ENCODE results near the gene LRPAP1. TPM values are rescaled to one million over a fixed set of nuclear protein-coding genes. Genes with fewer than 3 reads are reported as not detected.
"Not testable (repeated sequence)": the region's sequence is repeated elsewhere in the genome, so short reads cannot be mapped to it uniquely, and the experiment has no call there.

The LRPAP1 gene
- 80.1 and 84.1 TPM in 2 replicates for total RNA-seq

DNA sequence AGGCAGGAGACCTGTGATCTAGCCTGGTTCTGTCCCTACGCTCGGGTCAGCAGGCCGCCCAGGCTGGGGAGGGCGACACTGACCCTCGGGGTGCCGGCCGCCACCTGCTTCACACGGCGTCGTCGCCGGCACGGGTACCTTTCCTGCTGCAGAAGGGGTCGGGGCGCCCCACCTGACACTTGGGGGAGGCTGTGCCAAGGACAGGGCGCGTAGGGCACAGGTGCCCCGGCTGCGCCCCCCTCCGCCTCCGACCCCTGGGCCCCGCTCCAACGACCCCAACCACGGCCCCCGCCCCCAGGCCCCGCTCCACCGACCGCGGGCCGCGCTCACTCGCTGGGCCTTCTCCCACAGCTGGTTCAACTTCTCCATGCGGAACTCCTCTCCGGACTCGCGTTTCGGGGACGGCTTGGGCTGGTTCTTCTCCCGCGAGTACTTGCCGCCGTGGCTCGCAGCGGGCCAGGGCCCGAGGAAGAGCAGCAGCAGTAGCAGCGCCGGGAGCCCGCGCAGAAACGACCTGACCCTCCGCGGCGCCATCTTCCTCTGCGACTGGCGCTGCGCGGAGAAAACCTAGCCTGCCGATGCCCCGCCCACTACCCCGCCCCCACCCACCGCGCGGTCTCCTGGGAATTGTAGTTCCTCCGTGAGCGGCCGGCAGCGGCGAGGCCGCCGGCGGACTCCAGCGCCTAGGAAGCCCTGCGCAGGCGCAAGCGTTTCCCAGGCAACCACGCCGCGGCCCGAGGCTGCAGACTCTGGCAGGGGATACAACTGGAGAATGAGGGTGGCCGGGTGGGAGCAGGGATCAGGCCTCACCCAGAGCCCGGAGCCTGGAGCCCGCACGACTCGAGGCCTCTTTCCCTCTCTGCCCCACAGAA, at the start of gene LRPAP1:
TSS of gene LRPAP1 (minus strand) at position 544 of the 872 bp plus-strand sequence. CDS start at position 534, 10 bp downstream.
- peaks cover 5% of the 10 kb centered on the region for H3K9me3 Mint-ChIP-seq
- peaks cover 13% of the 10 kb centered on the region for H3K36me3 Mint-ChIP-seq (ENCODE audit: low read depth)
- peak within 1 kb of the TSS; percentile 99 for H3K4me3 Mint-ChIP-seq (ENCODE audit: low read depth)
- intact Hi-C loops (cut with micrococcal nuclease): no loop called here
- DNase-seq (ENCODE audit: low spot score): peak; percentile 82
- H3K27ac Mint-ChIP-seq: peak within 1 kb of the TSS; percentile 91
- peaks cover 13% of the 10 kb centered on the region for H3K4me1 Mint-ChIP-seq (ENCODE audit: low read depth)
- H3K27me3 Mint-ChIP-seq (ENCODE audit: low read depth): peaks cover 8% of the 10 kb centered on the region

DNA sequence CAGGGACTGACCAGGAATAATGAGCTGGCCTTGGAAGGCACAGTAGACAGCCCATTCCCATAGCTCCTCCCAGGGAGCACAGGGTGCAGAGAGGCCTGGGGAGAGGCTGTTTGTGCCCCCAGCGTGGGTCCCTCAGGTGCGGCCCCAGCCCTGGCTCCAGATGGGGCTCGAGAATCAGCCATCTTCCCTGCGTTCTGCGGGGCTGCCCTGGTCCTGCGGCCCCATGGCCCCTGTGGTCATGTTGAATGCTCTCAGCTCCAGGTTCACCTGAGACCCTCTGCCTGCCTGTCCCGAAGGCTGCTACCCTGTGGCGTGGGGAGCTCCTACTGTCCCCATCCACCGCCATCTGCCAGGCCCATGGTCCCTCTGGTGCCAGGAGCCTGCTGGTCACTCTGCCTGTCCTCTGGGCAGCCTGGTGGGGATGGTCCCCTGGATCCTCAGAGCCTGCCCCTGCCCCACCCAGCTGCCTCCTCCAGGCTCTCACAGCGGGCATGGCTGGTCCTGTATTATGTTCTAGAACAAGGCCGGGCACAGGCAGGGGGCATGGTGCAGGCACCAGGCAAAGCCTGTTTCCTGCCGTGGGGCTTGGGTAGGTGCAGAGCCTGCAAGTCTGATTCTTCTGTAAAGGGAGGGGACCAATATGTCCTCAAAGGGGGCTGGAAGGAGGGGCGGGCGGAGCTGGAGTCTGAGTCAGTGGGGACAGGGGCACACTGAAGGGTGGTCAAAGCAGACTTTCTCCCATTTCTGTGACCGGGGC, 49.3 kb upstream of the LRPAP1 start:
- DNase-seq (ENCODE audit: low spot score); intact Hi-C loops (cut with micrococcal nuclease); H3K27ac Mint-ChIP-seq; H3K36me3 Mint-ChIP-seq (ENCODE audit: low read depth); H3K4me1 Mint-ChIP-seq (ENCODE audit: low read depth); H3K9me3 Mint-ChIP-seq; H3K4me3 Mint-ChIP-seq (ENCODE audit: low read depth); H3K27me3 Mint-ChIP-seq (ENCODE audit: low read depth): not testable (repeated sequence)

DNA sequence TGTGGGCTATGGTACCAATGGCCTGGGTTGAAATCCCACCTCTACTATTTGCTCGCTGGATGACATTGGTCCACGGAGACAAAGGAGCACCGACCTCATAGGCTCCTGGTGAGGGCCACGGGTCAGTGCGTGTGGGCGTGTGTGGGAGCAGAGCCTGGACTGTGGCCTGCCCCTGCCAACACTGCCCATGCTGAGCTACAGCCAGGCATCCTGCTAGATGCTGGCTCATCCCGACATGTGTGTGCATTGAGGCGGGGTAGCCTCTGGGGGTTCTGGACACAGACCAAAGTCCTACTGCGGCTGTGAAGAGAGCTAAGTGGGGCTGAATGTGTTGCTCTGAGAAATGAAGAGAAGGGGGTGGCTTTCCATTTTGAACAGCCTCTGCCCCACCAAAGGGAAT, 48.6 kb upstream of the LRPAP1 start:
- H3K36me3 Mint-ChIP-seq (ENCODE audit: low read depth); H3K9me3 Mint-ChIP-seq; H3K4me1 Mint-ChIP-seq (ENCODE audit: low read depth): not testable (repeated sequence)

DNA sequence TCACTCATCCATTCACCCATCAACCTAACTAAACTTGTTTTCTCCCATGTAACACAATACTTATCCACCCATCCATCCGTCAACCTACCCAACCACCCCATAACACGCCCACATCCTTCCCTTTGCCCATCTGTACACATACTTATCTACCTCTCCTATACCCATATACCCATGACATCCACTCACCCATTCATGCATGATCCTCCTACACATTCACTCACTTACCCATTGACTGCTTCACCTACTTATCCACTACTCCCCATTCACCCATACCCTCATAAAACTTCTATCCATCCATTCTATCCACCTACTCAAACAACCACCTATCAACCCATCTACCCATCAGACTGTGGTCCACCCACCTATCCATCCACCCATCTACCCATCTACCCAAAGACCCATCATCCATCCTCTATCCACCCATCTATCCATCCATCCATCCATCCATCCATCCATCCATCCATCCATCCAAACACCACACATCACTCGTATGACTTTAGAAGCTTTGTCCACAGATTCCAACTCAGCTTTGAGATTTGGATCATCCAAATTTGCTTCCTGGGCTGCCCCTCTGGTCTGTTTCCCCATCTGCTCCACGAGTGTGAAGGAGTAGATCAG, 46.4 kb upstream of the LRPAP1 start:
- H3K4me3 Mint-ChIP-seq (ENCODE audit: low read depth); H3K27ac Mint-ChIP-seq; intact Hi-C loops (cut with micrococcal nuclease): not testable (repeated sequence)

More for the DNA sequence above, 48.6 kb upstream of the LRPAP1 start:
- intact Hi-C loops (cut with micrococcal nuclease); H3K4me3 Mint-ChIP-seq (ENCODE audit: low read depth); H3K27me3 Mint-ChIP-seq (ENCODE audit: low read depth); DNase-seq (ENCODE audit: low spot score); H3K27ac Mint-ChIP-seq: not testable (repeated sequence)

GRCh38 chr4:3578052-3578451, 45.8 kb upstream of the LRPAP1 start:
- intact Hi-C loops (cut with micrococcal nuclease); H3K27ac Mint-ChIP-seq; H3K27me3 Mint-ChIP-seq (ENCODE audit: low read depth); H3K9me3 Mint-ChIP-seq; H3K4me1 Mint-ChIP-seq (ENCODE audit: low read depth); H3K36me3 Mint-ChIP-seq (ENCODE audit: low read depth); H3K4me3 Mint-ChIP-seq (ENCODE audit: low read depth); DNase-seq (ENCODE audit: low spot score): not testable (repeated sequence)

More for the DNA sequence above, 46.4 kb upstream of the LRPAP1 start:
- H3K4me1 Mint-ChIP-seq (ENCODE audit: low read depth); H3K27me3 Mint-ChIP-seq (ENCODE audit: low read depth); H3K9me3 Mint-ChIP-seq; H3K36me3 Mint-ChIP-seq (ENCODE audit: low read depth); DNase-seq (ENCODE audit: low spot score): not testable (repeated sequence)

DNA sequence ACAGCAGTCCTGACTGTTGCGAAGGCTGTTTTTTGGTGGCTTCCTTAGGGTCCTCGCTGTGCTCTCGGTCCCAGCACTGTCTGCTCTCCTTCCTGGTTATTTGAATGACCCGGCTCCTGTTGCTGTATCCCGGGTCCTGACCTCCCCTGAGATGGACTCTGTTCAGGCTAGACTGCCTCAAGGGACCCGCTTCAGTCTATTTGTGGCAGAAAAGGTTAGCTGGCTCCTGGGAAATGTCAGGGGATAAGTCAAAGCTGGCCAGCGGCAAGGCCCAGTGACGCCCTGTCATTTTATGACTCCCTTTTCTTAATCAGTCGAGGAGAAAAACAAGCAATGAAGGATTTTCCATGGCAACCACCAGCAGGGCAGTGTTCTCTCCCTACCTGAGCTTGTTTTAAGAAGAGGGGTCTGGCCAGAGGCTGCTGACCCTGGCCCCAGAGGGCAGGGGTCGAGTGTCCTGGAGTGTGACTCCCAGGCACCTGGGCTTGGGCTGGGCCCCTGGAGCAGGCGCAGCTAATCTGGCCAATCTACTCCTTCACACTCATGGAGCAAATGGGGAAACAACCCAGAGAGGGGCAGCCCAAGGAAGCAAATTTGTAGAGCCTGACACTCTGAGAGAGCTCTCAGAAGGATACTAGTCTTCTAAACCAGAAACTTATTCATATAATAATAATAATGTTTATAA, 45.1 kb upstream of the LRPAP1 start:
- H3K36me3 Mint-ChIP-seq (ENCODE audit: low read depth); H3K4me1 Mint-ChIP-seq (ENCODE audit: low read depth); H3K9me3 Mint-ChIP-seq; H3K27ac Mint-ChIP-seq; intact Hi-C loops (cut with micrococcal nuclease); DNase-seq (ENCODE audit: low spot score); H3K27me3 Mint-ChIP-seq (ENCODE audit: low read depth); H3K4me3 Mint-ChIP-seq (ENCODE audit: low read depth): not testable (repeated sequence)

- H3K27me3 Mint-ChIP-seq (ENCODE audit: low read depth); H3K4me1 Mint-ChIP-seq (ENCODE audit: low read depth); DNase-seq (ENCODE audit: low spot score); H3K36me3 Mint-ChIP-seq (ENCODE audit: low read depth); H3K9me3 Mint-ChIP-seq; H3K27ac Mint-ChIP-seq; intact Hi-C loops (cut with micrococcal nuclease); H3K4me3 Mint-ChIP-seq (ENCODE audit: low read depth): not testable (repeated sequence)
Observed at GRCh38 chr4:3576533-3577207, 44.4 kb upstream of the LRPAP1 start.

GRCh38 chr4:3575426-3576369, 43.5 kb upstream of the LRPAP1 start:
- H3K9me3 Mint-ChIP-seq; H3K4me1 Mint-ChIP-seq (ENCODE audit: low read depth); intact Hi-C loops (cut with micrococcal nuclease): not testable (repeated sequence)

DNA sequence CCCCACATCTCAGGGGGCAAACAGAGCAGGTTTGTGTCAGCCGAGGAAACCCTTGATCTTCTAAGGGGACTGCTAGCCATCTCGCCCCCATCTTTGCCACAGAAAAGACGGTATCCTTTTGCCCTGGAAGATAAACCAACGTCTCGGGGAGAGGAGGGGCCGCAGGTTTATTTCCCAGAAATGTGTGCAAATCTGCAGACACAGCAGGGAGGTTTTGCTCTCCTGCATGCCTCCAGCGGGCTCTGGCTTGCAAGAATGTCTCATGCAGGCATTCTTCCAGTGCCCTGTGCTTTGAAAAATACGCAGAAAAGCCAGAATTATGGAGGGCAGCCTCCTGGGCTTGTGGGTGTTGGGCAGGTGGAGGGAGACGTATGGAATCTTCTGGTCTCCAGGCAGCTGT, 42.6 kb upstream of the LRPAP1 start:
- H3K27me3 Mint-ChIP-seq (ENCODE audit: low read depth); intact Hi-C loops (cut with micrococcal nuclease); H3K27ac Mint-ChIP-seq; DNase-seq (ENCODE audit: low spot score); H3K36me3 Mint-ChIP-seq (ENCODE audit: low read depth); H3K4me3 Mint-ChIP-seq (ENCODE audit: low read depth); H3K4me1 Mint-ChIP-seq (ENCODE audit: low read depth); H3K9me3 Mint-ChIP-seq: not testable (repeated sequence)

More at GRCh38 chr4:3575426-3576369, 43.5 kb upstream of the LRPAP1 start:
- not testable (repeated sequence) for H3K4me3 Mint-ChIP-seq (ENCODE audit: low read depth); H3K36me3 Mint-ChIP-seq (ENCODE audit: low read depth); DNase-seq (ENCODE audit: low spot score); H3K27ac Mint-ChIP-seq; H3K27me3 Mint-ChIP-seq (ENCODE audit: low read depth)

- intact Hi-C loops (cut with micrococcal nuclease); H3K36me3 Mint-ChIP-seq (ENCODE audit: low read depth); H3K27me3 Mint-ChIP-seq (ENCODE audit: low read depth); H3K9me3 Mint-ChIP-seq; H3K27ac Mint-ChIP-seq; DNase-seq (ENCODE audit: low spot score); H3K4me1 Mint-ChIP-seq (ENCODE audit: low read depth); H3K4me3 Mint-ChIP-seq (ENCODE audit: low read depth): not testable (repeated sequence)
Observed at GRCh38 chr4:3574346-3574745, 42.1 kb upstream of the LRPAP1 start.

DNA sequence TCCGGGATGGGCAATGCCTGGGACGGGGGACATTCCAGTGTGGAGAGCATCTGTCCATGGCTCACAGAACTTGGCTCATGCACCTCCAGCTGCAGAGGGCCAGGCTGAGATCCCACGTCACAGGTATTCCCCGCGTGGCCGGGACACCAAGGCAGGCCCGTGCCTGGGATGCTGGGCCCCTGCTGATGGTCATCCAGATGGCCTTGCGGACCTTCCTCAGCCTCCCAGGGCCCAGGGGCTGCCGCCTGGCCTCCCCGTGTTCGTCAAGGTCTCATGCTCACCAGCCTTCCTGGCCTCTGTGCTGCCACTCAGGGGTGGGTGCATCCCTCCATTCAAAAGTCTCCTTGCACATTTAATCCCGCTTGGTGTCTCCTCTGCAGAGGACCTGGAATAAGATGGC, 40.9 kb upstream of the LRPAP1 start:
- no peaks in the 10 kb centered on the region for H3K4me1 Mint-ChIP-seq (ENCODE audit: low read depth)
- DNase-seq (ENCODE audit: low spot score): no peak
- no peaks in the 10 kb centered on the region for H3K36me3 Mint-ChIP-seq (ENCODE audit: low read depth)
- H3K27ac Mint-ChIP-seq: no peak overlapping the region
- H3K9me3 Mint-ChIP-seq: no peaks in the 10 kb centered on the region
- no peak overlapping the region for H3K4me3 Mint-ChIP-seq (ENCODE audit: low read depth)
- intact Hi-C loops (cut with micrococcal nuclease): no loop called here
- H3K27me3 Mint-ChIP-seq (ENCODE audit: low read depth): no peaks in the 10 kb centered on the region
